Stimulated activated naive CD4-positive, alpha-beta T cell treated with Interleukin-2 at 50 U/mL for 16 hours (primary cell): ENCODE measurements around the gene ABHD8.

Experiments used
- DNase-seq: peaks from one replicate; lab custom pipeline; 2025; lab: John Stamatoyannopoulos, UW

Gene ABHD8

GRCh38 chr19:17333611-17334413, 30.6 kb upstream of the ABHD8 start:
- DNase-seq, result peak; percentile 81

- DNase-seq, result peak; percentile 25
Observed at GRCh38 chr19:17332677-17333581, 29.7 kb upstream of the ABHD8 start.

DNA sequence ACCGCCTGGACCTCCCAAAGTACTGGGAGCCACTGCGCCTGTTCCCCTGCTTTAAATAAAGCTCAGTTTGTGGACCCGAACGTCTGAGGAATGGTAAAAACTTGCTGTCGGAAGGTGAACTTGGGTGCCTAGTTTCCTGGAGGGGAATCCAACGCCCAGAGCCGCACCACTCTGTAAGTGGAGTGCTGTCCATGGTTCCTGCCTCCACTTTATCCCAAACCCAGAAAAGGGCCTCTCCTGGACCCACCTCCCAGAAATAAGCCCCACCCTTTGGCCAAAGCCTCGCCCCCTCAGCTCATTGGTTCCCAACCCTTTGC, 29.1 kb upstream of the ABHD8 start:
- no peak for DNase-seq

DNA sequence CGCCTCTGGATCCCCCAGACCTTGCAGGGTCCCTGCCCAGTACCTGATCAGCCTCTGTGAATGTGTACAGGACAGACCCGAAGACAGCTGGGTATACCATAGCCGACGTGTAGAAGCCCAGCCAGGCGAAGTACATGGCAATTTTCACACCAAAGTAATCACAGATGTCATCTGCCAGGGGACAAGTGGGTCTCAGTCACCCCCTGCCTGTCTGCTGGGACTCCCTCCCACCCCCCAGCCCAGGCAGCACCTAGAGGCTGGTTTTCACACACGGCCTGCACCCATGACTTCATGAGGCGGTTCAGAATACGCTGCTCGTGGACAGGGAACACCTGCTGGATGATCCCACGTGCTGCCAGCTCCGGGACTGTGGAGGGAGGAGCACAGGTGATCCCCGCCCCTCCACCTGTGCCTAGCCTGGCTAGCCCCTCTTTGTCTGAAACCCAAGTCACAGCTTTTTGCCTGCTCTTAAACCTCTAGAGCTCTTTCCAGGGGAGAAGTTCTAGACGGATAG, 27.9 kb upstream of the ABHD8 start:
- no peak for DNase-seq

GRCh38 chr19:17330262-17331044, 27.2 kb upstream of the ABHD8 start:
- DNase-seq, result no peak

DNA sequence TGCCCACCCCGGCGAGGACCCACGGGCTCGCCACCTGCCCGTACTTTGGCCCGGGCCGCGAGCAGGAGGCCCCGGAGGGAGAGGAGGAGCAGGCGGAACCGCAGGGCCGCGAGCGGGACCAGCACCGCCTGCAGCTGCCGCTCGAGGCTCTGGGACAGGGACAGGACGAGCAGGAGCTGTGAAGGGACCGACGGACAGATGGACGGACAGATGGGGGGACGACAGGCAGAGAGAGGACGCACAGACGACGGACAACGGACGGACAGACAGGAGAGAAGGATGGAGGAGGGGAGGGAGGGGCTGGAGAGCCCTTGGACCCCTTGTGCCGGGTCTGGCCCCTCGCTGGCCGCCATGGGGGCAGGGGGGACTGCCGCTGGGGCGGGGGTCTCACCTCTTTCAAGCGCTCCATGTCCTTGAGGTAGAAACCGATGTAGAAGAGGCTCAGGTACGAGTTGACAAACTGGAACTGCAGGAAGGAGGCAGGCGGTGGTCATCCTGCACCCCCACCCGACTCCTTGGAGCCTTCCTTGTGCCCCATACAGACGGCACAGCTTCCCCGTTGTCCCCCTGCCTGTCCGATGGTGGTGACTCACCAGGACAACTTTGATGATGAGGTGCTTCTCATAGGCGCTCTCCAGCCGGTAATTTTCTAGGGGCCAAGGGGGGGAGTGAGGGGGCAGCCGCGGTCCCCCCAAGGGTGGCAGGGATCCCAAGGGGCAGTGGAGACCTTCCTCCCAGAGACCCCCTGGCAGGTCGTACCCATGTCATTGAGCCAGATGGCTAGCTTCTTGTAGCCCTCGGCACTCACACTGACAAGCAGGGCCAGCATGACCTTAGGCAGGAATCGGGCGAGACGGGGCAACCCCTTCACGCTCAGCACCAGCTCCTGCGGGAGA, 26.4 kb upstream of the ABHD8 start:
- DNase-seq, result no peak

DNA sequence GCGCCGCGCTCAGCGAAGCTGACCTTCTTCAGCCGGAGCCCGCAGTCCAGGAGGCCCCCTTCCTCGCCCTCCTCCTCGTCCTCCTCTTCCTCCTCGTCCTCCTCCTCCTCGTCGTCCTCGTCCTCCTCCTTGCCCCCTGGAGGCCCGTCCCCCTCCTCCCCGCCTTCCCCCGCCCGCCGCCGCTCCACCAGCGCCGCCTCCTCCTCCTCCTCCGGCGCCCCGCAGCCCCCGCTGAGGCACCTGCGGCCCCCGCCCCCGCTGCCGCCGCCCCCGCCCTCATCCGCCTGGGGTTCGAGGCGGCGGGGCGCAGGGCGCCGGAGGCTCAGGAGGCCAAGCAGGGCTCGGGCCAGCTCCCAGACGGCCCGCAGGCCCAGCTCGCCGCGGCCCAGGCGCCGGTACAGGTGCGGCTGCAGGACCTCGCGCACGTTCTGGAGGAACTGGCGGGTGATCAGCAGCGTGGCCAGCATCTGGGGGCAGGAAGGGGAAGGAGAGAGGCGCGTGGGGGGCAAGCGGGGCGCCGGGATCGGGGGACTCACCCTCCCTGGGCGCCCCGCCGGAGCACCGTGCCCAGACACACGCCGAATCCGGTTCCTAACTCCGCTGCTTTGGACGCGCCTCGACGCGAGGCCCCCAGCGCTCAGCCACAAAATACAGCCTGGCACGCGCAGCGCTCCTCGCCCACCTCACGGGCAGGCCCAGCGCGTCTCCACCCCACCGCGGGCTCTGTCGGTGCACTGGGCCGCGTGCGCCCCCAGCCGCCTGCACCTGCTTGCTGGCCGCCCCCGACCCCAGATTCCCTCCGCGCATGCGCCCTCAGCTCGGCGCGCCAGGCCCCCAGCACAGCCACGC, 25.5 kb upstream of the ABHD8 start:
- DNase-seq, result peak; percentile 31

DNA sequence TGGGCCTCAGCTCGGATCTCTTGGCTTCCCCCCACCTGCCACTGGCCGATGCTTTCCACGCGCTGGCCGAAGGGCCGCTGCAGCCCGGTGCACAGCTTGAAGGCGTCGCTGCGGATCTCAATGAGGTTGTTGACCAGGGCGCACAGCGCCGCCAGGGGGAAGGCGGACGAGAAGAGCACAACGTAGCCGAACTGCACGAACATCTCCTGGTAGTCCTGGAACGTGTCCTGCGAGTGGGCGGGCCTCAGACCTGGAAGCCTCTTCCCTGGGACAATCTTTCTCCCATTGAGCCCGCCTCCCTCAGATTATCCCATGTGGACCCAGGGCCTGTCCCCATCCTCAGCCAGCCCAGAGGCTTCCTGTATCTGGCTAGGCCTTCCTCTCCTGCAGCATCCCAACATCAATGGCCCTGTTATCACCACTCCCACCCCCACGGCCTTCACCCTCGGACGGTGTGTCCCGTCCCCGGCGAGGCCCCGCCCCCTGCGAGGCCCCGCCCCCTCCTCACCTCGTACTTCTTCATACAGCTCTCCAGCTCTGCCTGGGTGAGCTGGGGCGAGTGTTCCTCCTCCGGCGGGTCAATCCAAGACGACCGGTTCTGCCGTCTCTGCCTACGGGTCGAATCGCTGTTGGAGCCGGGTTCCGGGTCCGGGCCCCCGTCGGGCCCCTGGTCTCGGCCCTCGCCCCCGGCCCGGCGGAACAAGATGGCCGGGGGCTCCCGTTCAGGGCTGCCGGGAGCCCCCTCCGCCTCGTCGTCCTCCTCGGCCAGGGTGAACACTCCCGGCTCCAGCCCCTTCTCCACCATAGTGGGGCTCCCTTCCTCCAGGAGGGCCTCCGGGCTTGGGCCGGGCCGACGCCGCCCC, 24.7 kb upstream of the ABHD8 start:
- peak; percentile 44 for DNase-seq

DNA sequence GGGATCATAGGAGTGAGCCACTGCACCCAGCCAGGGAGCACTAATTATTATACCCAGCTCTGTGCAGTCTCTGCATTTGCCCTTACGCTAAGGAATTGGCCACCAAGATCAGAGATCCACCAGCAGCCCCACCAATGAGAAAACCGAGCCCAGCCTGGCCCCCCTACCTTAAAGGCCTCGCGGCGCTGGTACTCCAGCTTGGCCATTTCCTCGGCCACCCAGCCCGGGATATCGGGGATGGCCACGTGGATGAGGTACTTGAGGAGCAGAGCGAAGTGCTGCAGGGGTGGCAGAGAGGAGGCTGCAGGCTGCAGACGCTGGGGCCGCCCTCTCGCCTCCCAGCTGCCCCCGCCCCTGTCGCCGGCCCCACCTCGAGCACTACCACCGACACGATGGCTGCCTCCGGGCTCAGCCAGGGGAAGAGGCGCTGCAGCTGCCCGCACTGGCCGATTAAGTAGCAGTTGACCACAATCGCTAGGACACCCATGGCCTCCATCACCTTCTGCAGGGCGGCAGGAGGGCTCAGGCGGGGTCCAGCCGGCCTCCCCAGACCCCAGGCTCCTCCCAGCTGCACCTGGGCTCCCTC, 23.9 kb upstream of the ABHD8 start:
- DNase-seq, result no peak

DNA sequence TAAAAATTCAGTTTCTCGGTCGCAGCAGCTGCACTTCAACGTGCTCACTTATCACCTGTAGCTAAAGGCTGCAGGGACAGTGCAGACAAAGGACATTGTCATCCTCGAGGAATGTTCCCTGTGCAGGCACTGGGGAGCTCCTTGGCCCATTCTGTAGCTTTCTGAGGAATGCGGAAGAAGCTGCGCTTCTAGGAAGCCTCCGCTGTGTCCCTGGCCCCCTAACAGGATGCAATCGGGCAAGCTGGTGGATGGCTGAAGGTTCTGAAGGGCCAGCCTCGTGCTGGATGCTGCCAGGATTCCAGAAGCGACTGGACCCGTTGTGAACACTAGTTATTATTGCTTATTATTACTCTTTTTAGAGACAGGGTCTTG, 23.4 kb upstream of the ABHD8 start:
- DNase-seq, result no peak

- DNase-seq, result no peak
Observed at GRCh38 chr19:17325881-17326594, 22.8 kb upstream of the ABHD8 start.

- no peak for DNase-seq
Observed at GRCh38 chr19:17325133-17325532, 21.9 kb upstream of the ABHD8 start.

GRCh38 chr19:17324357-17325114, 21.3 kb upstream of the ABHD8 start:
- DNase-seq, result no peak

DNA sequence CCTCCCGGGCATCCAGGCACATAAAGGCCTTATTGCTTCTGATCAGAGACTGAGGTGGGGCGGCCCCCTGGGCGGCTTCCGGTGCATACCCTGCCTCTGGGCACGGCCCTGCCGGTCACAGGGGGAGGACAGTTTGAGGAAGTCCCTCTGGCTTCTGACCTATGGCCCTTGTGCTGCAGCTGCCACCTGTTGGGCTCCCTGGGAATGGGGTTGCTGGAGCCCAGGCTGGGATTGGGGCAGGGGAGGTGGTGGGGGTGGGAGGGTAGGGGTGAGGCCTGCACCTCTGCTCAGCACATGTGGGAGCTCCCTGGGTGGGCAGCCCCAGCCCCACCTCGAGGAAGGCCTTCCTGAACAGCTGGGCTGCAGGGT, 20.7 kb upstream of the ABHD8 start:
- DNase-seq, result no peak

- DNase-seq, result no peak
Observed at GRCh38 chr19:17323300-17323963, 20.2 kb upstream of the ABHD8 start.

DNA sequence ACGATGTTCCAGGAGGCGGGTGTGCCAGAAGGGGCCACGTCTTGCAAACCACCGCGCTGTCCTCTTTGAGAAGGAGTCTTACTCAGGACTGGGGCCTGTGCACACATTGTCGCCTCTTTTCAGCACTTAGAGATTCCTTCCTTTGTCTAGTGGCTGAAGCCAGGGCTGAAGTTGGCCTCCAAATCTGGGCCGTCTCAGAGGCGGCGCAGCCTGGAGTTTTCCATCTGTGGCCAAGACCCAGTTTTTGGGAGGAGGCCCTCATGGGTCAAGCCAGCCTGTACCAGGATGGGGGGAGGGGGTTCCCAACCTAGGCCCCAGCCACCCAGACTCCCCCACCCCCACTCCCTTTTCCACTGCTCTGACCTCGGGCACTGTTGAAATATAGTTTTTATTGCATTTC, 19.6 kb upstream of the ABHD8 start:
- no peak for DNase-seq
